Upper lobe of left lung (tissue), 4 donors: ENCODE data around the gene CARMIL3.

Experiments
- POLR2A ChIP-seq, 4 donors: fragments of 450-650 bp; IDR thresholded peaks; one replicate each; pipeline ENCODE4 v1.5.1; 2016 to 2017; ENCODE audit warnings: antibody characterized with exemption in 4 of 4, mild to moderate bottlenecking in 2 of 4
- TF ChIP-seq, protein P1 (sequence below), 6 experiments: fragments of 450-650 bp in 4 of 6; fragments of 200-600 bp in 2 of 6; sonication (generic) in 2 of 6; IDR thresholded peaks; one replicate each; pipeline ENCODE4 v1.5.1; 2016 to 2019; ENCODE audit warnings: antibody characterized with exemption in 6 of 6

- TF ChIP-seq, protein P1, sequence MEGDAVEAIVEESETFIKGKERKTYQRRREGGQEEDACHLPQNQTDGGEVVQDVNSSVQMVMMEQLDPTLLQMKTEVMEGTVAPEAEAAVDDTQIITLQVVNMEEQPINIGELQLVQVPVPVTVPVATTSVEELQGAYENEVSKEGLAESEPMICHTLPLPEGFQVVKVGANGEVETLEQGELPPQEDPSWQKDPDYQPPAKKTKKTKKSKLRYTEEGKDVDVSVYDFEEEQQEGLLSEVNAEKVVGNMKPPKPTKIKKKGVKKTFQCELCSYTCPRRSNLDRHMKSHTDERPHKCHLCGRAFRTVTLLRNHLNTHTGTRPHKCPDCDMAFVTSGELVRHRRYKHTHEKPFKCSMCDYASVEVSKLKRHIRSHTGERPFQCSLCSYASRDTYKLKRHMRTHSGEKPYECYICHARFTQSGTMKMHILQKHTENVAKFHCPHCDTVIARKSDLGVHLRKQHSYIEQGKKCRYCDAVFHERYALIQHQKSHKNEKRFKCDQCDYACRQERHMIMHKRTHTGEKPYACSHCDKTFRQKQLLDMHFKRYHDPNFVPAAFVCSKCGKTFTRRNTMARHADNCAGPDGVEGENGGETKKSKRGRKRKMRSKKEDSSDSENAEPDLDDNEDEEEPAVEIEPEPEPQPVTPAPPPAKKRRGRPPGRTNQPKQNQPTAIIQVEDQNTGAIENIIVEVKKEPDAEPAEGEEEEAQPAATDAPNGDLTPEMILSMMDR (IDR thresholded peaks at IDR 0.05), result no peak
- TF ChIP-seq POLR2A (IDR thresholded peaks at IDR 0.05), result no peak
Observed at GRCh38 chr14:24092110-24092504, 40.3 kb downstream of the CARMIL3 start.
